Breast epithelium (tissue), 4 donors: ENCODE measurements around the gene CAMTA1. TPM values are rescaled to one million over a fixed set of nuclear protein-coding genes. Genes with fewer than 3 reads are reported as not detected.

Experiments
- DNase-seq, 2 donors: peaks; one replicate each; pipeline ENCODE4 v3.0.0-alpha.2; 2019; ENCODE audit warnings: low spot score in 2 of 2
- H3K27ac ChIP-seq, 2 donors: fragments of 200-600 bp; sonication (generic) in 1 of 2; one replicate each; pipeline ENCODE4 v1.5.1; 2016 to 2019; ENCODE audit warnings: mild to moderate bottlenecking in 1 of 2
- H3K27me3 ChIP-seq, 2 donors: fragments of 200-600 bp; sonication (generic) in 1 of 2; one replicate each; pipeline versions ENCODE4 v1.5.1 to v1.6.0; 2017 to 2019; ENCODE audit warnings: control low read depth in 1 of 2, mild to moderate bottlenecking in 1 of 2
- H3K36me3 ChIP-seq: fragments of 200-600 bp; one replicate; pipeline ENCODE4 v1.5.1; 2019
- H3K4me1 ChIP-seq, 2 donors: fragments of 200-600 bp; sonication (generic); one replicate each; pipeline ENCODE4 v1.5.1; 2016 to 2019; ENCODE audit warnings: control low read depth in 1 of 2
- H3K4me3 ChIP-seq, 3 donors: fragments of 200-600 bp; sonication (generic); 1 replicate in 2 of 3; 2 replicates in 1 of 3; pipeline ENCODE4 v1.5.1; 2016 to 2019; ENCODE audit warnings: mild to moderate bottlenecking in 3 of 3, moderate library complexity in 2 of 3
- H3K9me3 ChIP-seq, 2 donors: fragments of 200-600 bp; sonication (generic) in 1 of 2; one replicate each; pipeline ENCODE4 v1.5.1; 2016 to 2019; ENCODE audit warnings: control low read depth in 1 of 2
- POLR2A ChIP-seq: fragments of 450-650 bp; IDR thresholded peaks from one replicate; pipeline ENCODE4 v1.6.1; 2016; ENCODE audit warnings: antibody characterized with exemption, mild to moderate bottlenecking, moderate library complexity
- POLR2AphosphoS5 ChIP-seq, 3 donors: sonication (generic); formaldehyde crosslinking; IDR thresholded peaks; one replicate each; pipeline ENCODE4 v1.6.1; 2017; ENCODE audit warnings: antibody characterized with exemption in 3 of 3
- intact Hi-C: fragments of 100-400 bp; cut with DNase I; formaldehyde crosslinking; loops from one replicate; pipeline ENCODE4 v1.15.1; 2023; ENCODE audit warnings: low total_unique reads
- total RNA-seq, 3 donors: library from RNA; depleted of rRNA; stranded (reverse); fragments of >200 nt; gene quantifications; one replicate each; pipeline ENCODE4 v1.1.0, GENCODE V29; 2016
- TF ChIP-seq, protein P1 (sequence below), 3 donors: fragments of 450-650 bp; IDR thresholded peaks; one replicate each; pipeline ENCODE4 v1.5.1; 2016 to 2017; ENCODE audit warnings: antibody characterized with exemption in 3 of 3, mild to moderate bottlenecking in 3 of 3, moderate library complexity in 3 of 3

The CAMTA1 gene
- total RNA-seq, 3 donors from 2014 or later: 53.4 to 84.0 (median 61.9) TPM

DNA sequence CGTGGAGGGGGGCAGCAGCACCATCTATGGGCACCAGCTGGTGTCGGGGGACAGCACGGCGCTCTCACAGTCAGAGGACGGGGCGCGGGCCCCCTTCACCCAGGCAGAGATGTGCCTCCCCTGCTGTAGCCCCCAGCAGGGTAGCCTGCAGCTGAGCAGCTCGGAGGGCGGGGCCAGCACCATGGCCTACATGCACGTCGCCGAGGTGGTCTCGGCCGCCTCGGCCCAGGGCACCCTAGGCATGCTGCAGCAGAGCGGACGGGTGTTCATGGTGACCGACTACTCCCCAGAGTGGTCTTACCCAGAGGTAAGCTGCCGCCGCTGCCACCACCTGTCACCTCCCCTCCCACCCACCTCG lies 879.6 kb downstream of the CAMTA1 start:
- intact Hi-C loops: no loop called here

DNA sequence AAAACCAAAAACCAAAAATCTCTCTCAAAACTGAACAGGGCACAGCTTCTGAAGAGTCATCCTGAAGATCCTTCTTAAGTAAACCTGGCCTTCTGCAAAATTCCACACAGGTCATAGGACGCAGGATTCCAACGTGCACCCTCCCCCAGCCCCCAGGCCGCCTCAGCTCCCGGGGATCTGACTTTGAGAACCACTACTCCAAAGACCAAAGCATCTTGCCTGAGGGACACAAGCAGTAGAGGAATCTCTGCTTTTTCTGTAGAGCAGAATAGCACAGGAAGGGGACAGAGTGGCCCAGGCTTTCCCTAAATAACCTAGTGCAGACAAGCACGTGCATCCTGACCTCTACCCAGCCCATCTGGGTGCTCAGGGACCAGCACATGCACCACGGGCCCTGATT lies 881.0 kb downstream of the CAMTA1 start:
- Histone ChIP-seq H3K4me1 (no peaks in the 10 kb centered on the region), H3K4me3 (no peak overlapping the region), H3K9me3 (no peaks in the 10 kb centered on the region), H3K27me3 (no peaks in the 10 kb centered on the region), H3K36me3 (no peaks in the 10 kb centered on the region), H3K27ac (no peak overlapping the region)
- intact Hi-C loops: no loop called here
- TF ChIP-seq POLR2A (no peak), POLR2AphosphoS5 (IDR thresholded peaks at IDR 0.05) (no peak)
- TF ChIP-seq, protein P1, sequence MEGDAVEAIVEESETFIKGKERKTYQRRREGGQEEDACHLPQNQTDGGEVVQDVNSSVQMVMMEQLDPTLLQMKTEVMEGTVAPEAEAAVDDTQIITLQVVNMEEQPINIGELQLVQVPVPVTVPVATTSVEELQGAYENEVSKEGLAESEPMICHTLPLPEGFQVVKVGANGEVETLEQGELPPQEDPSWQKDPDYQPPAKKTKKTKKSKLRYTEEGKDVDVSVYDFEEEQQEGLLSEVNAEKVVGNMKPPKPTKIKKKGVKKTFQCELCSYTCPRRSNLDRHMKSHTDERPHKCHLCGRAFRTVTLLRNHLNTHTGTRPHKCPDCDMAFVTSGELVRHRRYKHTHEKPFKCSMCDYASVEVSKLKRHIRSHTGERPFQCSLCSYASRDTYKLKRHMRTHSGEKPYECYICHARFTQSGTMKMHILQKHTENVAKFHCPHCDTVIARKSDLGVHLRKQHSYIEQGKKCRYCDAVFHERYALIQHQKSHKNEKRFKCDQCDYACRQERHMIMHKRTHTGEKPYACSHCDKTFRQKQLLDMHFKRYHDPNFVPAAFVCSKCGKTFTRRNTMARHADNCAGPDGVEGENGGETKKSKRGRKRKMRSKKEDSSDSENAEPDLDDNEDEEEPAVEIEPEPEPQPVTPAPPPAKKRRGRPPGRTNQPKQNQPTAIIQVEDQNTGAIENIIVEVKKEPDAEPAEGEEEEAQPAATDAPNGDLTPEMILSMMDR (IDR thresholded peaks at IDR 0.05): no peak
- no peak for DNase-seq

More for the DNA sequence above, 879.6 kb downstream of the CAMTA1 start:
- Histone ChIP-seq H3K27me3 (no peaks in the 10 kb centered on the region), H3K4me1 (no peaks in the 10 kb centered on the region), H3K4me3 (no peak overlapping the region), H3K36me3 (no peaks in the 10 kb centered on the region), H3K9me3 (no peaks in the 10 kb centered on the region), H3K27ac (no peak overlapping the region)
- no peak for DNase-seq
- TF ChIP-seq POLR2A: no peak
- TF ChIP-seq, protein P1 (IDR thresholded peaks at IDR 0.05): no peak
- no peak for TF ChIP-seq POLR2AphosphoS5 (IDR thresholded peaks at IDR 0.05)

DNA sequence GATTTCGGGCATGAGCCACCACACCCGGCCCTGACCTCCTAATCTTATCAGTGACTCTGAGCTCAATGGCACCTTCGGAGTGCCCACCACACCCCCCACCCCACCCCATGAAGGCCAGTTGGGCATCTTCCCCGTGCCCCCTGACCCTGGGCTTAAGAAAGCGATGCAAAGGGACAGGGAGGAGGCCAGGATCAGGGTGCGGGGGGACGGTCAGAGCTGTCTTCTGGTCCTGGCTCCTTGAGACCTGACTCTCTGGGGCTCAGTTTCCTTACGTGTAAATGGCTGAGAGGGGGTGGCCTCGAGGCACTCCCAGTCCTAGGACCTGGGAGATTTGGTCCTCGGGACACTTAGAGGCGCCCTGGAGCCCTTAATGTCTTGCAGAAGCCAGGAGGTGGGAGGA lies 881.9 kb downstream of the CAMTA1 start:
- Histone ChIP-seq H3K27ac (no peak overlapping the region), H3K4me3 (no peak overlapping the region), H3K4me1 (no peaks in the 10 kb centered on the region), H3K27me3 (no peaks in the 10 kb centered on the region), H3K36me3 (no peaks in the 10 kb centered on the region), H3K9me3 (no peaks in the 10 kb centered on the region)
- intact Hi-C loops: no loop called here
- DNase-seq: no peak
- TF ChIP-seq POLR2A (no peak), POLR2AphosphoS5 (IDR thresholded peaks at IDR 0.05) (no peak)
- TF ChIP-seq, protein P1 (IDR thresholded peaks at IDR 0.05): no peak

DNA sequence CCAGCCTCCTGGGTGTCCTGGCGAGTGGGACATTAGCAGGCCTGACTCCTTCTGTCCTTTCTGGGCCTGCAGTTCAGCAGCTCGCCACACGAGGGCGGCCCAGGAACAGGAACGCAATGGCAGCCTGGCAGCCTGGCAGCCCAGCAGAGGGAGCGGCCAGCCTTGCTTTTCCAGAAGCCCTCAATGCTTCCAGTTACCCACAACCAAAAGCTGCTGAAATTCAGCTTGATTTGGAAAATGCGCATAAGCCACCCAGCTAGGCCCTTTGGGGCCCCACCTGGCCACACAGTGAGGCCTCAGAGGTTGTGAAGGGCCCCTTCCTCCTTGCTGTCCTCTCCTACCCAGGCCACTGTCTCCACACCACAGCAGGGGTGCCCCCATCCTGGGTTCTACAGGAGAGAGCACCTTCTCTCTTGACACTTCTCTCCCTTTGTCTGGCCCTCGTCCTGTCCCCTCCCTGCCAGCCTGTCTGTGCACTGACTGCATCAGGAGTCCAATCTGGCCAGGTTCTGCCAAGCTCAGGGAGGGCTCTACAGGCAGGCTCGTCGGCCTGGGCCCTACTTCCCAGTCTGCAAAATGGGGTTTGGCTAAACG lies 882.5 kb downstream of the CAMTA1 start:
- Histone ChIP-seq H3K9me3 (no peaks in the 10 kb centered on the region), H3K36me3 (no peaks in the 10 kb centered on the region), H3K4me3 (no peak overlapping the region), H3K4me1 (no peaks in the 10 kb centered on the region), H3K27me3 (no peaks in the 10 kb centered on the region), H3K27ac (peak overlapping the region in 1 of 2 donors; percentile 28)
- intact Hi-C loops: no loop called here
- TF ChIP-seq POLR2A (no peak), POLR2AphosphoS5 (IDR thresholded peaks at IDR 0.05) (peak; percentile 28 to 48 (median 41))
- TF ChIP-seq, protein P1 (IDR thresholded peaks at IDR 0.05): peak; percentile 98 to 100 (median 99)
- peak; percentile 85 to 93 for DNase-seq

DNA sequence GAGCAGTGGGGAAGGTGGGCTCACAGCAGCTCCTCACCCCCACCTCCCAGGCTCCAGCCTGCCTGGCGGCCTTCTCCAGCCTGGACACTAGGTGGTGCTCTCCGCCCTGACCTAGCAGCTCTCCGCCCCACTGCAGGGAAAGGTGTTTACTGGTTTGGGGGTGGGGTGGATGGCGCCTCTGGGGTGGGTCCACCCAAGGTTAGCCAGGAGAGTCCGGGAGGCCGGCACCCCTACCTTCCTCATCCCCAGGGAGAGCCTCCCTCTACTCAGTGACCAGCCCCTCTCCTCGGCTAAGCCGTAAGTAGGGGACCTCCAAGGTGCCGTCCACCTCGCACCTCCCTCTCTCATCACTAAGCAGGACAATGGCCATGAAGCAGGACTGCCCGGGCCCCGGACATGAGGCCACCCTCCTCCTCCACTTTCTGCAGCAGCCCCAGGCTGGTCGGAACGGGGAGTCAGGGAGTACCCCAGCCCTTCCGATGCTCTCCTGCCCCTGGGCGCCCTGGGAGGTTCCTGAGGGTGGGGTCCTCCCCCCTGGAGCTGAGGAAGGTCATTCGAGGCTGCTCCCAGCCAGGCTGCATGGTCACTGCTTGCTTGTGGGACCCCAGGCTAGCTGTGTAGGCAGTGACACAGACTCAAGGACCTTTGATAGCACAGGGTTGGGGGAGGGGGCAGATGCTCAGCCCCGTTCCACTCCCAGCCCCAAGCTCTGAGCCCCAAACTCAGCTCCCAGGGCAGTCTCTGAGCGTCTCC lies 884.5 kb downstream of the CAMTA1 start:
- Histone ChIP-seq H3K4me1 (no peaks in the 10 kb centered on the region), H3K27ac (no peak overlapping the region), H3K36me3 (no peaks in the 10 kb centered on the region), H3K9me3 (no peaks in the 10 kb centered on the region), H3K4me3 (peak overlapping the region; percentile 11 to 63 (median 51)), H3K27me3 (no peaks in the 10 kb centered on the region)
- peak in 1 of 2 donors; percentile 45 for DNase-seq
- intact Hi-C loops: loop anchor here (5.0 kb wide), 1 partner anchor 1483 kb away; no protein-coding TSS in a partner anchor
- TF ChIP-seq POLR2A (no peak), POLR2AphosphoS5 (IDR thresholded peaks at IDR 0.05) (no peak)
- TF ChIP-seq, protein P1 (IDR thresholded peaks at IDR 0.05): peak; percentile 42 to 76 (median 68)
